Measurements from ENCODE around the gene PSME1. TPM values are rescaled to one million over a fixed set of nuclear protein-coding genes. Genes with fewer than 3 reads are reported as not detected.

The PSME1 gene
- polyA plus RNA-seq, 1 donor from 2014 or later, result 55.8 TPM

DNA sequence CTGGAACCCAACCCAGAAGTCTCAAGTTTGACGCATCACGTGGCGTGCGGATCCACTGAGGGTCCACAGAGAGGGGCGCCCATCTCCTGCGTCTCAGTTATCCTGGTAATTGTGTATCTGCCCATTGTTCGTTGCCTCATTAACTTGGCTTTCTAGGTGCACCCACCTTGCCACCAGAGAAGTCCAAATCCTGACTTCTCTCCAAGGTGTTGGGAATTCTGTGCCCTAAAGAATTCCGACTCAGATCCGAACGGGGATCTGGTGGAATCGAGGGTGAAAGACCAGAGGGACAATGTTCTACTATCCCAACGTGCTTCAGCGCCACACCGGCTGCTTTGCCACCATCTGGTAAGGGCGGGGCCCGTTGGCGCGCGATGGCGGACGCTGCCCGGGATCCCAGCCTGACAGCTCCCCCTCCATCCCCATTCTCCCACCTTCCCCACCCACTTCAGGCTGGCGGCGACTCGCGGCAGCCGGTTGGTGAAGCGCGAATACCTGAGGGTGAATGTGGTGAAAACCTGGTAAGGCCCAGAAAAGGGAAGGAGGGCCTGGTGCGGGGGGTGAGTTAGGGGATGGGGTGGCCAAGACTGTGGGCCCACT is 36.4 kb downstream of the PSME1 start:
- Histone ChIP-seq H3K27ac (ENCODE audit: low read length) (peak overlapping the region; percentile 9), H3K36me3 (ENCODE audit: insufficient read depth, low read length) (no peaks in the 10 kb centered on the region), H2AFZ (ENCODE audit: low read depth, low read length) (no peak overlapping the region), H3F3A (ENCODE audit: insufficient read depth, low read length, poor library complexity, severe bottlenecking) (no peaks in the 10 kb centered on the region), H3K4me3 (ENCODE audit: low read length) (peak overlapping the region; percentile 66), H3K9ac (ENCODE audit: low read length) (peak overlapping the region; percentile 36), H3K79me2 (replicated peaks; ENCODE audit: insufficient read depth, low read length) (no peaks in the 10 kb centered on the region), H3K4me2 (ENCODE audit: low read length) (no peak overlapping the region), H3K27me3 (ENCODE audit: insufficient read depth, low read depth, low read length) (no peaks in the 10 kb centered on the region), H3K9me3 (ENCODE audit: low read length) (no peaks in the 10 kb centered on the region), H3K9me2 (ENCODE audit: insufficient read depth, low read length) (no peaks in the 10 kb centered on the region), H4K20me1 (ENCODE audit: insufficient read depth) (no peaks in the 10 kb centered on the region)
- TF ChIP-seq, protein P1, sequence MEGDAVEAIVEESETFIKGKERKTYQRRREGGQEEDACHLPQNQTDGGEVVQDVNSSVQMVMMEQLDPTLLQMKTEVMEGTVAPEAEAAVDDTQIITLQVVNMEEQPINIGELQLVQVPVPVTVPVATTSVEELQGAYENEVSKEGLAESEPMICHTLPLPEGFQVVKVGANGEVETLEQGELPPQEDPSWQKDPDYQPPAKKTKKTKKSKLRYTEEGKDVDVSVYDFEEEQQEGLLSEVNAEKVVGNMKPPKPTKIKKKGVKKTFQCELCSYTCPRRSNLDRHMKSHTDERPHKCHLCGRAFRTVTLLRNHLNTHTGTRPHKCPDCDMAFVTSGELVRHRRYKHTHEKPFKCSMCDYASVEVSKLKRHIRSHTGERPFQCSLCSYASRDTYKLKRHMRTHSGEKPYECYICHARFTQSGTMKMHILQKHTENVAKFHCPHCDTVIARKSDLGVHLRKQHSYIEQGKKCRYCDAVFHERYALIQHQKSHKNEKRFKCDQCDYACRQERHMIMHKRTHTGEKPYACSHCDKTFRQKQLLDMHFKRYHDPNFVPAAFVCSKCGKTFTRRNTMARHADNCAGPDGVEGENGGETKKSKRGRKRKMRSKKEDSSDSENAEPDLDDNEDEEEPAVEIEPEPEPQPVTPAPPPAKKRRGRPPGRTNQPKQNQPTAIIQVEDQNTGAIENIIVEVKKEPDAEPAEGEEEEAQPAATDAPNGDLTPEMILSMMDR (IDR thresholded peaks at IDR 0.05; ENCODE audit: poor library complexity, severe bottlenecking), result no peak
- TF ChIP-seq MXI1 (conservative IDR thresholded peaks at IDR 0.05; ENCODE audit: poor library complexity, severe bottlenecking) (no peak), TAF1 (IDR thresholded peaks at IDR 0.05; ENCODE audit: low read depth) (no peak), EZH2 (IDR thresholded peaks at IDR 0.05; ENCODE audit: borderline replicate concordance, insufficient read depth, low read length, poor library complexity, severe bottlenecking) (no peak), EP300 (conservative IDR thresholded peaks at IDR 0.05; ENCODE audit: poor library complexity, severe bottlenecking) (no peak)

DNA sequence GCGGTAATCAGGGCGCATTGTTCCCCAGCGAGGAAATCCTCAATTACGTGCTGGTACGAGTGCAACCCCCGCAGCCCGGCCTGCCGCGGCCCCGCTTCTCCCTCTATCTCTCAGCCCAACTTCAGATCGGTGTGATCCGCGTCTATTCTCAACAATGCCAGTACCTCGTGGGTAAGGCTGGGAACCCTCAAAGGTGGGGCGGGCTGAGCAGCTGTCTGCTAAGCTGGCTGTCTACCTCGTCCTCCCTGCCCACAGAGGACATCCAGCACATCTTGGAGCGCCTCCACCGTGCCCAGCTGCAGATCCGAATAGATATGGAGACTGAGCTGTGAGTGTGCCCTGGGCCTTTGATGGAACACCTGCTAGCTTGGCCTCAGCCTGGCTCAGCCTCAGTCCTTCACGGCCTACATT is 36.9 kb downstream of the PSME1 start:
- H2AFZ ChIP-seq (ENCODE audit: low read depth, low read length), result no peak overlapping the region
- H3K9me2 ChIP-seq (ENCODE audit: insufficient read depth, low read length), result no peaks in the 10 kb centered on the region
- H4K20me1 ChIP-seq (ENCODE audit: insufficient read depth), result no peaks in the 10 kb centered on the region
- no peak overlapping the region for H3K9ac ChIP-seq (ENCODE audit: low read length)
- no peak overlapping the region for H3K4me2 ChIP-seq (ENCODE audit: low read length)
- no peak overlapping the region for H3K27ac ChIP-seq (ENCODE audit: low read length)
- no peaks in the 10 kb centered on the region for H3K9me3 ChIP-seq (ENCODE audit: low read length)
- peak overlapping the region; percentile 66 for H3K4me3 ChIP-seq (ENCODE audit: low read length)
- no peaks in the 10 kb centered on the region for H3F3A ChIP-seq (ENCODE audit: insufficient read depth, low read length, poor library complexity, severe bottlenecking)
- no peaks in the 10 kb centered on the region for H3K27me3 ChIP-seq (ENCODE audit: insufficient read depth, low read depth, low read length)
- TF ChIP-seq TAF1 (IDR thresholded peaks at IDR 0.05; ENCODE audit: low read depth) (no peak), EP300 (conservative IDR thresholded peaks at IDR 0.05; ENCODE audit: poor library complexity, severe bottlenecking) (no peak), RAD21 (conservative IDR thresholded peaks at IDR 0.05) (no peak), SMC3 (conservative IDR thresholded peaks at IDR 0.05; ENCODE audit: poor library complexity) (no peak), MXI1 (conservative IDR thresholded peaks at IDR 0.05; ENCODE audit: poor library complexity, severe bottlenecking) (no peak), POLR2AphosphoS5 (IDR thresholded peaks at IDR 0.05) (no peak), EZH2 (IDR thresholded peaks at IDR 0.05; ENCODE audit: borderline replicate concordance, insufficient read depth, low read length, poor library complexity, severe bottlenecking) (no peak)
- TF ChIP-seq, protein P2, sequence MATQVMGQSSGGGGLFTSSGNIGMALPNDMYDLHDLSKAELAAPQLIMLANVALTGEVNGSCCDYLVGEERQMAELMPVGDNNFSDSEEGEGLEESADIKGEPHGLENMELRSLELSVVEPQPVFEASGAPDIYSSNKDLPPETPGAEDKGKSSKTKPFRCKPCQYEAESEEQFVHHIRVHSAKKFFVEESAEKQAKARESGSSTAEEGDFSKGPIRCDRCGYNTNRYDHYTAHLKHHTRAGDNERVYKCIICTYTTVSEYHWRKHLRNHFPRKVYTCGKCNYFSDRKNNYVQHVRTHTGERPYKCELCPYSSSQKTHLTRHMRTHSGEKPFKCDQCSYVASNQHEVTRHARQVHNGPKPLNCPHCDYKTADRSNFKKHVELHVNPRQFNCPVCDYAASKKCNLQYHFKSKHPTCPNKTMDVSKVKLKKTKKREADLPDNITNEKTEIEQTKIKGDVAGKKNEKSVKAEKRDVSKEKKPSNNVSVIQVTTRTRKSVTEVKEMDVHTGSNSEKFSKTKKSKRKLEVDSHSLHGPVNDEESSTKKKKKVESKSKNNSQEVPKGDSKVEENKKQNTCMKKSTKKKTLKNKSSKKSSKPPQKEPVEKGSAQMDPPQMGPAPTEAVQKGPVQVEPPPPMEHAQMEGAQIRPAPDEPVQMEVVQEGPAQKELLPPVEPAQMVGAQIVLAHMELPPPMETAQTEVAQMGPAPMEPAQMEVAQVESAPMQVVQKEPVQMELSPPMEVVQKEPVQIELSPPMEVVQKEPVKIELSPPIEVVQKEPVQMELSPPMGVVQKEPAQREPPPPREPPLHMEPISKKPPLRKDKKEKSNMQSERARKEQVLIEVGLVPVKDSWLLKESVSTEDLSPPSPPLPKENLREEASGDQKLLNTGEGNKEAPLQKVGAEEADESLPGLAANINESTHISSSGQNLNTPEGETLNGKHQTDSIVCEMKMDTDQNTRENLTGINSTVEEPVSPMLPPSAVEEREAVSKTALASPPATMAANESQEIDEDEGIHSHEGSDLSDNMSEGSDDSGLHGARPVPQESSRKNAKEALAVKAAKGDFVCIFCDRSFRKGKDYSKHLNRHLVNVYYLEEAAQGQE (IDR thresholded peaks at IDR 0.05; ENCODE audit: borderline replicate concordance), result no peak
- TF ChIP-seq, protein P1 (IDR thresholded peaks at IDR 0.05; ENCODE audit: poor library complexity, severe bottlenecking), result no peak
- no peaks in the 10 kb centered on the region for H3K79me2 ChIP-seq (replicated peaks; ENCODE audit: insufficient read depth, low read length)
- no peaks in the 10 kb centered on the region for H3K36me3 ChIP-seq (ENCODE audit: insufficient read depth, low read length)

All from neural cell (in vitro differentiated cells).